Measurements from ENCODE around the gene GALNTL6.

DNA sequence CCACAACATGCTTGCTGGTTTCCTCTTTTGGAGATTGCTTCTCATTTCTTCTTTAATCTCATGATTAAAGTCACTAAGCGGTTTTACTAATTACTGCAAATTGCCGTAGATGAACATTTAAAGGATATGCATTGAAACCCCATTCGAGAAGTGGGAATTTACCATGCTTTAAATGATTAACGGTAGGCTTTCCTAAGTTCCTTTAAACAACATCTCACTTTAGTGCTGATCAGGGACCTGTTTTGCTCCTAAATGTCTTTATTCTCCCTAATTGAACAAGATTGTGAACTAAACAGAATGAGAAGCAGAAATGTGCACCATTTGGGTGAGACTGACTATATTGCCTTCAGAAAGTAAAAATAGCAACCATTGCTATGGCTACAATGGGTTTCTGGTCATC is 430.3 kb downstream of the GALNTL6 start:
- TF ChIP-seq, protein P1, sequence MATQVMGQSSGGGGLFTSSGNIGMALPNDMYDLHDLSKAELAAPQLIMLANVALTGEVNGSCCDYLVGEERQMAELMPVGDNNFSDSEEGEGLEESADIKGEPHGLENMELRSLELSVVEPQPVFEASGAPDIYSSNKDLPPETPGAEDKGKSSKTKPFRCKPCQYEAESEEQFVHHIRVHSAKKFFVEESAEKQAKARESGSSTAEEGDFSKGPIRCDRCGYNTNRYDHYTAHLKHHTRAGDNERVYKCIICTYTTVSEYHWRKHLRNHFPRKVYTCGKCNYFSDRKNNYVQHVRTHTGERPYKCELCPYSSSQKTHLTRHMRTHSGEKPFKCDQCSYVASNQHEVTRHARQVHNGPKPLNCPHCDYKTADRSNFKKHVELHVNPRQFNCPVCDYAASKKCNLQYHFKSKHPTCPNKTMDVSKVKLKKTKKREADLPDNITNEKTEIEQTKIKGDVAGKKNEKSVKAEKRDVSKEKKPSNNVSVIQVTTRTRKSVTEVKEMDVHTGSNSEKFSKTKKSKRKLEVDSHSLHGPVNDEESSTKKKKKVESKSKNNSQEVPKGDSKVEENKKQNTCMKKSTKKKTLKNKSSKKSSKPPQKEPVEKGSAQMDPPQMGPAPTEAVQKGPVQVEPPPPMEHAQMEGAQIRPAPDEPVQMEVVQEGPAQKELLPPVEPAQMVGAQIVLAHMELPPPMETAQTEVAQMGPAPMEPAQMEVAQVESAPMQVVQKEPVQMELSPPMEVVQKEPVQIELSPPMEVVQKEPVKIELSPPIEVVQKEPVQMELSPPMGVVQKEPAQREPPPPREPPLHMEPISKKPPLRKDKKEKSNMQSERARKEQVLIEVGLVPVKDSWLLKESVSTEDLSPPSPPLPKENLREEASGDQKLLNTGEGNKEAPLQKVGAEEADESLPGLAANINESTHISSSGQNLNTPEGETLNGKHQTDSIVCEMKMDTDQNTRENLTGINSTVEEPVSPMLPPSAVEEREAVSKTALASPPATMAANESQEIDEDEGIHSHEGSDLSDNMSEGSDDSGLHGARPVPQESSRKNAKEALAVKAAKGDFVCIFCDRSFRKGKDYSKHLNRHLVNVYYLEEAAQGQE (IDR thresholded peaks at IDR 0.05; ENCODE audit: insufficient replicate concordance, low read depth) = no peak
- TF ChIP-seq, protein P2, sequence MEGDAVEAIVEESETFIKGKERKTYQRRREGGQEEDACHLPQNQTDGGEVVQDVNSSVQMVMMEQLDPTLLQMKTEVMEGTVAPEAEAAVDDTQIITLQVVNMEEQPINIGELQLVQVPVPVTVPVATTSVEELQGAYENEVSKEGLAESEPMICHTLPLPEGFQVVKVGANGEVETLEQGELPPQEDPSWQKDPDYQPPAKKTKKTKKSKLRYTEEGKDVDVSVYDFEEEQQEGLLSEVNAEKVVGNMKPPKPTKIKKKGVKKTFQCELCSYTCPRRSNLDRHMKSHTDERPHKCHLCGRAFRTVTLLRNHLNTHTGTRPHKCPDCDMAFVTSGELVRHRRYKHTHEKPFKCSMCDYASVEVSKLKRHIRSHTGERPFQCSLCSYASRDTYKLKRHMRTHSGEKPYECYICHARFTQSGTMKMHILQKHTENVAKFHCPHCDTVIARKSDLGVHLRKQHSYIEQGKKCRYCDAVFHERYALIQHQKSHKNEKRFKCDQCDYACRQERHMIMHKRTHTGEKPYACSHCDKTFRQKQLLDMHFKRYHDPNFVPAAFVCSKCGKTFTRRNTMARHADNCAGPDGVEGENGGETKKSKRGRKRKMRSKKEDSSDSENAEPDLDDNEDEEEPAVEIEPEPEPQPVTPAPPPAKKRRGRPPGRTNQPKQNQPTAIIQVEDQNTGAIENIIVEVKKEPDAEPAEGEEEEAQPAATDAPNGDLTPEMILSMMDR (IDR thresholded peaks at IDR 0.05; ENCODE audit: insufficient read depth, low read length) = no peak
- TF ChIP-seq POLR2AphosphoS5 (IDR thresholded peaks at IDR 0.05; ENCODE audit: low read depth) = no peak

Measured in HL-60 (cell line).